Hepatocyte (in vitro differentiated cells): ENCODE results near the gene CTR9. TPM values are rescaled to one million over a fixed set of nuclear protein-coding genes. Genes with fewer than 3 reads are reported as not detected.

Experiments used
- DNase-seq: peaks from one replicate; pipeline ENCODE4 v3.0.0-alpha.2; 2016; ENCODE audit warnings: low spot score
- H2AFZ ChIP-seq: fragments of 200-600 bp; sonication (generic); 2 replicates; pipeline ENCODE4 v1.6.0; 2016; ENCODE audit warnings: antibody characterized with exemption, mild to moderate bottlenecking
- H3K27ac ChIP-seq: fragments of 200-600 bp; sonication (generic); 2 replicates; pipeline ENCODE4 v1.5.1; 2016; ENCODE audit warnings: mild to moderate bottlenecking
- H3K27me3 ChIP-seq: fragments of 200-600 bp; sonication (generic); 2 replicates; pipeline ENCODE4 v1.6.1; 2016
- H3K36me3 ChIP-seq: fragments of 200-600 bp; sonication (generic); replicated peaks from 2 replicates; pipeline ENCODE4 v1.5.1; 2016; ENCODE audit warnings: low read depth; ENCODE audit not compliant: insufficient read depth
- H3K4me1 ChIP-seq: fragments of 200-600 bp; sonication (generic); 2 replicates; pipeline ENCODE4 v1.5.1; 2016; ENCODE audit warnings: mild to moderate bottlenecking, moderate library complexity; ENCODE audit not compliant: insufficient read depth
- H3K4me2 ChIP-seq: fragments of 200-600 bp; sonication (generic); 2 replicates; pipeline ENCODE4 v1.6.0; 2016
- H3K4me3 ChIP-seq: fragments of 200-600 bp; sonication (generic); 2 replicates; pipeline ENCODE4 v1.5.1; 2016; ENCODE audit warnings: mild to moderate bottlenecking
- H3K79me2 ChIP-seq: fragments of 200-600 bp; sonication (generic); 2 replicates; pipeline ENCODE4 v1.6.0; 2017; ENCODE audit warnings: mild to moderate bottlenecking
- H3K9me2 ChIP-seq: fragments of 200-600 bp; sonication (generic); replicated peaks from 2 replicates; pipeline ENCODE4 v1.6.0; 2017; ENCODE audit warnings: mild to moderate bottlenecking; ENCODE audit not compliant: insufficient read depth
- H3K9me3 ChIP-seq: fragments of 200-600 bp; sonication (generic); 2 replicates; pipeline ENCODE4 v1.5.1; 2016; ENCODE audit warnings: low read depth, mild to moderate bottlenecking
- H4K20me1 ChIP-seq: fragments of 200-600 bp; sonication (generic); 2 replicates; pipeline ENCODE4 v1.6.0; 2016; ENCODE audit warnings: mild to moderate bottlenecking; ENCODE audit not compliant: insufficient read depth, poor library complexity, severe bottlenecking
- EZH2 ChIP-seq: fragments of 200-600 bp; sonication (generic); IDR thresholded peaks from 2 replicates; pipeline ENCODE4 v1.6.1; 2016; ENCODE audit warnings: antibody characterized with exemption, mild to moderate bottlenecking, borderline replicate concordance
- EZH2phosphoT487 ChIP-seq: fragments of 200-600 bp; sonication (generic); IDR thresholded peaks from one replicate; pipeline ENCODE4 v1.6.1; 2018; ENCODE audit warnings: antibody characterized with exemption, mild to moderate bottlenecking, low read depth, moderate library complexity; ENCODE audit not compliant: unreplicated experiment, severe bottlenecking
- WGBS: methylation state at CpG from one replicate; pipeline ENCODE4 v1.1.6; 2016; ENCODE audit warnings: low lambda C conversion rate; ENCODE audit errors: missing lambda C conversion rate; 5-methylcytosine and 5-hydroxymethylcytosine counted together
- polyA plus RNA-seq: library from polyadenylated mRNA; unstranded; fragments of >200 nt; fragmentation: Nextera tagmentation; extraction: Ambion mirVana; gene quantifications from 2 replicates; pipeline ENCODE4 v1.2.1, GENCODE V29; 2016
- total RNA-seq: library from RNA; depleted of rRNA; stranded (reverse); fragments of >200 nt; gene quantifications from 2 replicates; pipeline ENCODE4 v1.2.3, GENCODE V29; 2014
- TF ChIP-seq, protein P1 (sequence below): fragments of 200-600 bp; sonication (generic); IDR thresholded peaks from 2 replicates; pipeline ENCODE4 v1.5.1; 2016; ENCODE audit warnings: antibody characterized with exemption, mild to moderate bottlenecking; ENCODE audit not compliant: poor library complexity

The CTR9 gene
- total and polyA plus RNA-seq, 2 experiments from 2014 or later = 24.4 to 28.0 TPM

DNA sequence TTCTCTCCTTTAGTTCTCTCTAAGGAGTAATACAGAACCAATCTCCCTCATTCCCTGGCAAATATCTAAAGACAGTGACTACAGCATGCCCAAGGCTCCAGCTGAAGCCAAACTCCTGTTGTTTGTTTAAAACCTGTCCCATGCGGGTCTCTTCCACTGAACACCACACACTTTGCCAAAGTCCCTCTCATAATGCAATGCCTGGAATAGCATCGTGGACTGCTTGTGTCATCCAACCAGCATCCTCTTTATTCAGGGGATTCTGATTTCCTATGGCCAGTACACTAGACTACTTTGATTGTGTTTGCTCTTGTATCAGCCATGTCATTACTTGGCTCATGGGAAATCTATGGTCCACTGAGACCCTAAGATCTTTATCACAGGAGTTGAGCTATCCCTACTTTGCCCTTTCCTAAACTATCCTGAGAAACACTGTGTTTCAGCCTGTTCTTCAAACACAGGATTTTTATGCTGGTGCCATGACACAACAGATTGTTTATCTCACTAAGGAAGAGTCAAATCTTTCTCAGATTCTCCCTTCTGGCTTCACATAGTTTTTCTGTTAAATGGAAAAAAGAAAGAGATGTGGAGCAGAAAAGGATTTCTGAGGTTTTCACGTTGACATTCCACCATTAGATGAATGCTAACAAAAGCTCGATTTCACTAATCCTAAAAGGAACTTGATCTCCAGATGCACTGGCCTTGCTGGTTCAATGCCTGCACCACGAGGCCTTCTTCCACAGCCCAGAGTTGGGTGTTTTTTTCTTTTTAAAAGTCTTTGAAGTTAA is 41.6 kb upstream of the CTR9 start:
- Histone ChIP-seq H3K9me3 (no peaks in the 10 kb centered on the region), H2AFZ (no peak overlapping the region), H3K9me2 (no peaks in the 10 kb centered on the region), H3K79me2 (no peaks in the 10 kb centered on the region), H3K27ac (peak overlapping the region; percentile 49), H3K4me3 (no peak overlapping the region), H3K27me3 (no peaks in the 10 kb centered on the region), H3K4me1 (no peaks in the 10 kb centered on the region), H3K36me3 (no peaks in the 10 kb centered on the region), H4K20me1 (no peaks in the 10 kb centered on the region), H3K4me2 (no peak overlapping the region)
- DNase-seq = no peak
- 48% methylated on average over 5 of the region's 5 CpGs for WGBS
- no peak for TF ChIP-seq EZH2phosphoT487
- no peak for TF ChIP-seq EZH2
- TF ChIP-seq, protein P1, sequence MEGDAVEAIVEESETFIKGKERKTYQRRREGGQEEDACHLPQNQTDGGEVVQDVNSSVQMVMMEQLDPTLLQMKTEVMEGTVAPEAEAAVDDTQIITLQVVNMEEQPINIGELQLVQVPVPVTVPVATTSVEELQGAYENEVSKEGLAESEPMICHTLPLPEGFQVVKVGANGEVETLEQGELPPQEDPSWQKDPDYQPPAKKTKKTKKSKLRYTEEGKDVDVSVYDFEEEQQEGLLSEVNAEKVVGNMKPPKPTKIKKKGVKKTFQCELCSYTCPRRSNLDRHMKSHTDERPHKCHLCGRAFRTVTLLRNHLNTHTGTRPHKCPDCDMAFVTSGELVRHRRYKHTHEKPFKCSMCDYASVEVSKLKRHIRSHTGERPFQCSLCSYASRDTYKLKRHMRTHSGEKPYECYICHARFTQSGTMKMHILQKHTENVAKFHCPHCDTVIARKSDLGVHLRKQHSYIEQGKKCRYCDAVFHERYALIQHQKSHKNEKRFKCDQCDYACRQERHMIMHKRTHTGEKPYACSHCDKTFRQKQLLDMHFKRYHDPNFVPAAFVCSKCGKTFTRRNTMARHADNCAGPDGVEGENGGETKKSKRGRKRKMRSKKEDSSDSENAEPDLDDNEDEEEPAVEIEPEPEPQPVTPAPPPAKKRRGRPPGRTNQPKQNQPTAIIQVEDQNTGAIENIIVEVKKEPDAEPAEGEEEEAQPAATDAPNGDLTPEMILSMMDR = no peak

DNA sequence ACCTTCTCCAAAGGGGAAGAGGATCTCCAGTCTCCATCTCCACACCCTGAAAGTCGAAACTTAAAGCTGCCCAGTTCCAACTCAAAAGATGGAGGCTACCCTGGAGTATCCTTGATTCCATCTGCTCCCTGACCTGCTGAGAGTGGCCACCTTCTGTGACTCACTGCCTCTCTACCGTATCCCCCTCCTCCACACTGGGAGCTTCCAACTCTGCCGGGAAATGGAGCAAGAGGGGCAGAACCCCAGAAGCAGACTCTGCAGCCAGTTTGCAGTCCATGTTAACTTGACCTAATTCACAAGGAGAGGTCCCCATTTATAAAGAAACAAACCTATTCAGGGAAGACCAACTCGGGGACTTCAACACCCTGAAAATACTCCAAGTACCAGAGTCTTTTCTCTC is 35.5 kb upstream of the CTR9 start:
- H3K4me2 ChIP-seq = no peak overlapping the region
- no peak for TF ChIP-seq EZH2
- no peak for TF ChIP-seq EZH2phosphoT487
- TF ChIP-seq, protein P1 = no peak
- no peaks in the 10 kb centered on the region for H3K4me1 ChIP-seq
- H2AFZ ChIP-seq = no peak overlapping the region
- no peaks in the 10 kb centered on the region for H3K36me3 ChIP-seq
- H3K79me2 ChIP-seq = no peaks in the 10 kb centered on the region
- 90% methylated on average over 4 of the region's 4 CpGs for WGBS
- H3K27ac ChIP-seq = no peak overlapping the region
- no peak overlapping the region for H3K4me3 ChIP-seq
- no peaks in the 10 kb centered on the region for H4K20me1 ChIP-seq
- no peaks in the 10 kb centered on the region for H3K9me2 ChIP-seq
- no peaks in the 10 kb centered on the region for H3K27me3 ChIP-seq
- no peaks in the 10 kb centered on the region for H3K9me3 ChIP-seq
- DNase-seq = no peak

DNA sequence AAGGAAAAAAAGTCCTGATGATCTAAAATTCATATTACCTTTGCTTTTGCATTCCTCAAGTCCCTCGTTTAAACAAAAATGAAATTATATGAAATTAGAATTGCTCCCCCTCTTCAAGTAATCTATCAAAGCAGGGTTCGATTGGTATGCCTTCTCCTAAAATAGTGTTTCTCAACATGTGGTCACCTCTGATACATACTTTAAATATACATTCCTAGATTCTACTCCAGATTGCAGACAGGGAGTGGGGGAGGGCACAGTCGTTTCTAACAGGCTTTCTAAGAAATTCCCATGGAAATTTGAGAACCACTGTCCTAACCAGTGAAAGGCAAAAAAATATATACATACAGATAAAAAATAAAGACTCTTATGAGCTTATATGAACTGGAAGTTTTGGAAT is 34.9 kb upstream of the CTR9 start:
- H3K79me2 ChIP-seq = no peaks in the 10 kb centered on the region
- H2AFZ ChIP-seq = no peak overlapping the region
- no peaks in the 10 kb centered on the region for H3K9me3 ChIP-seq
- no peaks in the 10 kb centered on the region for H3K4me1 ChIP-seq
- no peak for DNase-seq
- no peak overlapping the region for H3K4me3 ChIP-seq
- TF ChIP-seq EZH2phosphoT487 (no peak), EZH2 (no peak)
- TF ChIP-seq, protein P1 = no peak
- H4K20me1 ChIP-seq = no peaks in the 10 kb centered on the region
- H3K27ac ChIP-seq = no peak overlapping the region
- WGBS = 56% methylated on average over 3 of the region's 3 CpGs
- no peaks in the 10 kb centered on the region for H3K27me3 ChIP-seq
- H3K36me3 ChIP-seq = no peaks in the 10 kb centered on the region
- H3K9me2 ChIP-seq = no peaks in the 10 kb centered on the region
- no peak overlapping the region for H3K4me2 ChIP-seq
